Lung (tissue), 12 donors: ENCODE results near the gene NUP188. TPM values are rescaled to one million over a fixed set of nuclear protein-coding genes. Genes with fewer than 3 reads are reported as not detected.
"Not testable (repeated sequence)": the region's sequence is repeated elsewhere in the genome, so short reads cannot be mapped to it uniquely, and the experiment has no call there.

Source experiments
- ATAC-seq: fragments of 200-7000 bp; cut with Tn5 transposase; one replicate; pipeline ENCODE4 v1.9.1; 2020; ENCODE audit warnings: moderate number of reproducible peaks; ENCODE audit not compliant: insufficient read depth, low FRiP score
- DNase-seq, 3 donors: peaks; one replicate each; pipeline ENCODE4 v3.0.0-alpha.2; 2013 to 2017
- H3K27ac ChIP-seq, 2 donors: one replicate each; pipeline ENCODE4 v1.5.1; 2013; ENCODE audit warnings: mild to moderate bottlenecking in 2 of 2, moderate library complexity in 2 of 2, control low read depth in 1 of 2, inconsistent platforms in 1 of 2, low read depth in 1 of 2, low read length in 1 of 2
- H3K27me3 ChIP-seq, 3 donors: one replicate each; pipeline ENCODE4 v1.5.1; 2013; ENCODE audit warnings: low read length in 2 of 3; ENCODE audit not compliant: control insufficient read depth in 3 of 3, insufficient read depth in 3 of 3
- H3K36me3 ChIP-seq, 4 donors: one replicate each; pipeline ENCODE4 v1.5.1; 2013; ENCODE audit warnings: low read length in 4 of 4, mild to moderate bottlenecking in 1 of 4, moderate library complexity in 1 of 4; ENCODE audit not compliant: control insufficient read depth in 4 of 4, insufficient read depth in 4 of 4
- H3K4me1 ChIP-seq, 5 donors: one replicate each; pipeline ENCODE4 v1.5.1; 2013; ENCODE audit warnings: low read length in 5 of 5, mild to moderate bottlenecking in 2 of 5, moderate library complexity in 1 of 5; ENCODE audit not compliant: control insufficient read depth in 5 of 5, insufficient read depth in 5 of 5
- H3K4me3 ChIP-seq: one replicate; pipeline ENCODE4 v1.5.1; 2013; ENCODE audit warnings: mild to moderate bottlenecking, control low read depth, moderate library complexity
- H3K9ac ChIP-seq, 2 donors: one replicate each; pipeline ENCODE4 v1.5.1; 2013; ENCODE audit warnings: low read length in 2 of 2, control low read depth in 1 of 2; ENCODE audit not compliant: insufficient read depth in 1 of 2
- H3K9me3 ChIP-seq, 4 donors: one replicate each; pipeline ENCODE4 v1.5.1; 2013; ENCODE audit warnings: low read length in 3 of 4, mild to moderate bottlenecking in 1 of 4, moderate library complexity in 1 of 4; ENCODE audit not compliant: control insufficient read depth in 4 of 4, insufficient read depth in 3 of 4
- CTCF ChIP-seq: IDR thresholded peaks from 2 replicates; pipeline ENCODE4 v1.5.1; 2012; ENCODE audit warnings: mild to moderate bottlenecking; ENCODE audit errors: control extremely low read depth, extremely low read depth
- WGBS, 2 donors: extraction: QIAGEN DNeasy Blood & Tissue Kit; methylation state at CpG; one replicate each; pipeline ENCODE4 v1.1.7; 2013; 5-methylcytosine and 5-hydroxymethylcytosine counted together
- polyA plus RNA-seq, 2 donors: library from polyadenylated mRNA; stranded (reverse); fragments of 200-250 nt; gene quantifications; one replicate each; pipeline ENCODE4 v1.2.1, GENCODE V29; 2013
- total RNA-seq, 2 donors: library from RNA; depleted of rRNA in 1 of 2; stranded (reverse); fragments of >200 nt in 1 of 2; gene quantifications; one replicate each; pipeline ENCODE4 v1.2.1, GENCODE V29; 2014 to 2021
- donor health status: control.
- donor health status: control.
- donor health status: Bipolar disorder and iron deficiency.
- donor health status: healthy.
- donor health status: DM: yes; HTN: yes; CAD: no.

NUP188 gene
- total and polyA plus RNA-seq, 4 donors: 17.0 to 48.5 (median 32.1) TPM

- Histone ChIP-seq H3K9me3 (no peaks in the 10 kb centered on the region), H3K27ac (no peak overlapping the region), H3K4me1 (peaks cover 0 to 21% (median 4%) of the 10 kb centered on the region in 5 donors), H3K27me3 (no peaks in the 10 kb centered on the region), H3K36me3 (peaks cover 0 to 7% (median 6%) of the 10 kb centered on the region in 4 donors), H3K4me3 (no peak overlapping the region), H3K9ac (no peak overlapping the region)
- TF ChIP-seq CTCF: no peak
- DNase-seq (no peak), ATAC-seq (no peak)
- 96% methylated on average over 19 of the region's 19 CpGs for WGBS, 2 donors
Observed at GRCh38 chr9:128945798-128946501, 1.5 kb upstream of the NUP188 start.

- Histone ChIP-seq H3K27me3 (no peaks in the 10 kb centered on the region), H3K27ac (peak overlapping the region; percentile 62 to 95), H3K4me3 (peak overlapping the region; percentile 80), H3K4me1 (peaks cover 0 to 13% (median 4%) of the 10 kb centered on the region in 5 donors), H3K36me3 (peaks cover 0 to 7% (median 5%) of the 10 kb centered on the region in 4 donors), H3K9ac (peak overlapping the region in 1 of 2 donors; percentile 49), H3K9me3 (no peaks in the 10 kb centered on the region)
- DNase-seq (no peak), ATAC-seq (peak; percentile 7)
- no peak for TF ChIP-seq CTCF
- 25 to 36% methylated on average over 30 of the region's 30 CpGs for WGBS, 2 donors
Observed at GRCh38 chr9:128946571-128947276, 775 bp upstream of the NUP188 start.

GRCh38 chr9:128947277-128947526 lies 297 bp upstream of the NUP188 start:
- WGBS, 2 donors: 0 to 1% methylated on average over 19 to 20 of the region's 20 CpGs
- H3K9me3 ChIP-seq: no peaks in the 10 kb centered on the region
- H3K4me1 ChIP-seq: peaks cover 0 to 13% (median 4%) of the 10 kb centered on the region in 5 donors
- H3K9ac ChIP-seq: peak overlapping the region in 1 of 2 donors; percentile 49
- DNase-seq (no peak), ATAC-seq (no peak)
- peaks cover 0 to 7% (median 6%) of the 10 kb centered on the region in 4 donors for H3K36me3 ChIP-seq
- peak overlapping the region; percentile 80 for H3K4me3 ChIP-seq
- H3K27me3 ChIP-seq: no peaks in the 10 kb centered on the region
- no peak for TF ChIP-seq CTCF
- H3K27ac ChIP-seq: peak overlapping the region; percentile 62 to 95

GRCh38 chr9:128961403-128961802 lies 13.9 kb downstream of the NUP188 start:
- not testable (repeated sequence) for H3K4me1 ChIP-seq, H3K27me3 ChIP-seq, DNase-seq, H3K9me3 ChIP-seq, H3K9ac ChIP-seq, H3K4me3 ChIP-seq, ATAC-seq, H3K27ac ChIP-seq
- WGBS, 2 donors: 98 to 99% methylated on average over 9 of the region's 9 CpGs
- peaks cover 11 to 30% (median 24%) of the 10 kb centered on the region in 4 donors for H3K36me3 ChIP-seq
